Measurements from ENCODE around the gene RTN4RL1. TPM values are rescaled to one million over a fixed set of nuclear protein-coding genes. Genes with fewer than 3 reads are reported as not detected.

Gene RTN4RL1
- total RNA-seq, 2 experiments from 2014 or later, result 0.14 to 0.30 TPM

DNA sequence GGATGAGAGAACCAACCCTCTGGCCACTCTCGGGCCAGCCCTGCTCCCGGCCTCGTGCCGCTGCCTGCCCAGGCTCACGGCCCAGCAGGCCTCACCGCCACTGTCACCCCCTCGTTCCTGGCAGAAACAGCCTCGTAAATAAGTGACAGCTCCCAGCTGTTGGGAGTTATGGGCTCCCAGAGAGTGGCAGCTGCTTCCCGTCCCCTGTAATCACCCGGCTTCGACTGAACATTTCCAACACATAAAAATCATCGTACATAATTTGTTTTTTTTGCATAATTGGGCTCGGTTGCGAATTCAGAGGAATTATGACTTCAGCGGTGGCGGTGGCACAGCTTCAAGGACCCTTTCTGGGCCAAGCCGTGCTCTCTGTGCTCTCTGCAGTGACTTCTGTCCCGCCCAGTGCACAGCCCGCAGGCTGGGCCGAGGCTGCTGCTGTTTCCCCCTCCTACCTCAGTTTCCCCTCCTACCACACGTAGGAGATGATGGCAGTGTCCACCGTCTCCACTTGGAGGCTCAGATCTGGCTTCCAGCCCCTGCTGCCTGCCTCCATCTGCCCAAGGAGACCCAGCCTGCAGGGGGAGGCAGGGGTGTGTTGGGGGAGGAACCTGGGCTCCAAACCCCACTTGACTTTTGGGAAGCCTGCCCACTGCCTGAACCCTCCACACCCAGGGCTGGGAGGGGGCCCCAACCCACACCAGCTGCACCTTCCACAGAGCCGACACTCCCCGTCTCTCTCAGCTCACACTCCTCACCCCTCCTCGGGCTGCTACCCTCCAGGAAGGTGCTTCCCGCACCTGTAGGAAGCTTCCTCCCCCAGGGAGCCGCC, 84.9 kb downstream of the RTN4RL1 start:
- intact Hi-C loops (cut with micrococcal nuclease), result no loop called here
- Mint-ChIP-seq H3K36me3 (ENCODE audit: low read depth) (no peaks in the 10 kb centered on the region), H3K27me3 (ENCODE audit: low read depth) (no peaks in the 10 kb centered on the region), H3K4me3 (no peak overlapping the region), H3K27ac (no peak overlapping the region), H3K4me1 (ENCODE audit: low read depth) (no peaks in the 10 kb centered on the region), H3K9me3 (no peaks in the 10 kb centered on the region)
- CTCF ChIA-PET, result no interaction called here
- DNase-seq, result no peak

DNA sequence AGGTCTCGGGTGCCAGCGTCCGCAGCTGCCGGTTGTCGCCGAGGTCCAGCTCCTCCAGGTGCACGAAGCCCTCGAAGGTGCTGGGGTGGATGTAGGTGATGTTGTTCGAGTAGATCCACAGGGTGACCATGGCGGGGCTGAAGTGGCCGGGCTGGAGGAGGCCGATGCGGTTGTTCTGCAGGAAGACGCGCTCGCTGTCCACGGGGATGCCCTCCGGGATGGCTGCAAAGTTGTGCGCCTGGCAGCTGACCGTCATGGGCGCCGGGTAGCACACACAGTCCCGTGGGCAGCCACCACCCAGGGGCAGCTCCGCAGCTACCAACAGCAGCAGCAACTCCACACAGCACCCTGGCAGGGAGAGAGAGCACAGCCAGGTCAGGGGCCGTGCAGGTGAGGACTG, 87.7 kb downstream of the RTN4RL1 start:
- no peaks in the 10 kb centered on the region for H3K36me3 Mint-ChIP-seq (ENCODE audit: low read depth)
- no peaks in the 10 kb centered on the region for H3K4me1 Mint-ChIP-seq (ENCODE audit: low read depth)
- intact Hi-C loops (cut with micrococcal nuclease), result no loop called here
- H3K9me3 Mint-ChIP-seq, result no peaks in the 10 kb centered on the region
- H3K4me3 Mint-ChIP-seq, result no peak overlapping the region
- H3K27ac Mint-ChIP-seq, result no peak overlapping the region
- DNase-seq, result no peak
- H3K27me3 Mint-ChIP-seq (ENCODE audit: low read depth), result no peaks in the 10 kb centered on the region
- CTCF ChIA-PET, result interaction anchor here (0.7 kb wide), 1 partner anchor 13 kb away, joined by 5 read pairs; no protein-coding TSS in a partner anchor

DNA sequence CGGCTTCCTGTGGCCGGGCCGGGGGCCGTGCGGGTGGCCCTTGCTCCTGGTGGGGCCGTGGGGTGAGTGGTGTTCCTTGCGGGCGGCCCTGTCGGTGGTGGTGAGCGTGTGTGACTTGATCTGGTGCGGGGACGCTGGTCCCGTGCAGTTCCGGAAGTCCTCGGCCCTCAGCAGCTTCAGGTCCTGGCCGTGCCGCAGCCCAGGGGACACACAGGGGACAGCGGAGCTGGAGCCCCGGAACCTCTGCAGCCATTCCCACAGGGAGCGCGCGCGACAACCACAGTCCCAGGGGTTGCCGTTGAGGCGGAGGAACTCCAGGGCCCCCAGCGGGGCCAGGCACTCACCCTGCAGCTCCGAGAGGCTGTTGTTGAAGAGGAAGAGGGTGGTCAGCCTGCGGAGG, 88.4 kb downstream of the RTN4RL1 start:
- no peaks in the 10 kb centered on the region for H3K27me3 Mint-ChIP-seq (ENCODE audit: low read depth)
- no peaks in the 10 kb centered on the region for H3K36me3 Mint-ChIP-seq (ENCODE audit: low read depth)
- no peaks in the 10 kb centered on the region for H3K4me1 Mint-ChIP-seq (ENCODE audit: low read depth)
- CTCF ChIA-PET, result interaction anchor here (0.7 kb wide), 1 partner anchor 13 kb away, joined by 5 read pairs; no protein-coding TSS in a partner anchor
- no peak overlapping the region for H3K4me3 Mint-ChIP-seq
- DNase-seq, result no peak
- no peak overlapping the region for H3K27ac Mint-ChIP-seq
- intact Hi-C loops (cut with micrococcal nuclease), result no loop called here
- H3K9me3 Mint-ChIP-seq, result no peaks in the 10 kb centered on the region

DNA sequence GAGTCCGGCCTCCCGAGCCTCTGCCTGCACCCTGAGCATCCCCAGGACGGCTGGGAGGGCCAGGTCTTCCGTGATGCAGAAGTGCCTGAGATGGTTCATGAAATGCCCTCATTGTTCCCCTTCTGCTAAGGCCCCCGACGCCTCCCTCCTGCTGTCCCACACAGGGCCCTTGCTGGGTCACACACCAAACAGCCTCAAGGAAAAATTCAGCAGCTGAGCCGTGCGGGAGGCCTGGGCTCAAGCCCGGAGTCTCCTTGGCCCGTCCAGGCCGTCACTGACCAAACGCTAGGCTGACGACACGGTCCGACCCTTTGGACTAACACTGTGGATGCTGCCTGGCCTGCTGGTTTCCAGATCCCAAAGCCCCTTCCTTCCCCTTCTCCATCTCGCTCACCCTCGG, 90.2 kb downstream of the RTN4RL1 start:
- H3K36me3 Mint-ChIP-seq (ENCODE audit: low read depth), result no peaks in the 10 kb centered on the region
- H3K27ac Mint-ChIP-seq, result no peak overlapping the region
- H3K4me3 Mint-ChIP-seq, result no peak overlapping the region
- no peak for DNase-seq
- H3K9me3 Mint-ChIP-seq, result no peaks in the 10 kb centered on the region
- no peaks in the 10 kb centered on the region for H3K4me1 Mint-ChIP-seq (ENCODE audit: low read depth)
- intact Hi-C loops (cut with micrococcal nuclease), result no loop called here
- no peaks in the 10 kb centered on the region for H3K27me3 Mint-ChIP-seq (ENCODE audit: low read depth)
- CTCF ChIA-PET, result interaction anchor here (0.6 kb wide), 1 partner anchor 214 kb away, joined by 3 read pairs; no protein-coding TSS in a partner anchor

DNA sequence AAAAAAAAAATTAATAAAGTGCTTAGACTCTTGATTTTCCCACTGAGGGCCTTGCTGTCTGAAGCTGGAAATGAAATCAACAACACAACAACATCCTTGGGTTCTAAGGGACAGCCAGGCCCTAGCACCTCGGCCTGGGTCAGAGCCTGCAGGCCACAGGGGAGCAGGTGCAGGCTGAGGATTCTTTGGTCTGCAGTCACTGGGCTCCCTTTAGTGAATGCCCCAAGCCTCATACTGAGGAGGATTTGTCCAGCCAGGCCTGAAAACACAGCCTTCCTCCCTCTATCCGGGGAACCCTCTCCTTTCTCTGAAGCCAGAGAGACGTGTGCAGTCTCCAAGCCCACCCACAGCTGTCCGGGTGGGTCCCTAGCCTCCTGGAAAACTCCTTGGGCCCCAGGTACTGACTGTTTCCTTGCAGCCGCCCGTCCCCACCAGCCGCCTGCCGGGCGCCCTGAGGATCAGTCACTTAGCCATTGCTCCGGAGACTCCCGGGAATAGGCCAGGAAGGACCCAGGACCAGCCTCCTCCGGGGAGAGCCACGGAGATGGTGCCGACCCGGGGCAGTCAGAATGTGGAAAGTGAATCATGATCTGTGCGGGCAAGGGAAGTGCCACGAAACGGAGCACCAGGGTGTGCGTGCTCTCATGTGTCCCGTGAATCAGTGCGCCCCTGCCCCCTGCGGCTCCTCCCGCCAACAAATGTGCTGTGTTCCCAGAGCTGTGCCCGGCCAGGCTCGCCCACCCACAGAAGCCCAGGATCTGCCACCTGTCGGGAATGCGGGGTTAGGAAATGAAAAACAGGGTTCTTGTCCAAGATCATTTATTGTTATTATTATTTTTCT, 91.0 kb downstream of the RTN4RL1 start:
- CTCF ChIA-PET, result no interaction called here
- Mint-ChIP-seq H3K27ac (no peak overlapping the region), H3K9me3 (no peaks in the 10 kb centered on the region), H3K4me1 (ENCODE audit: low read depth) (no peaks in the 10 kb centered on the region), H3K4me3 (no peak overlapping the region), H3K36me3 (ENCODE audit: low read depth) (no peaks in the 10 kb centered on the region), H3K27me3 (ENCODE audit: low read depth) (no peaks in the 10 kb centered on the region)
- no peak for DNase-seq
- intact Hi-C loops (cut with micrococcal nuclease), result no loop called here

DNA sequence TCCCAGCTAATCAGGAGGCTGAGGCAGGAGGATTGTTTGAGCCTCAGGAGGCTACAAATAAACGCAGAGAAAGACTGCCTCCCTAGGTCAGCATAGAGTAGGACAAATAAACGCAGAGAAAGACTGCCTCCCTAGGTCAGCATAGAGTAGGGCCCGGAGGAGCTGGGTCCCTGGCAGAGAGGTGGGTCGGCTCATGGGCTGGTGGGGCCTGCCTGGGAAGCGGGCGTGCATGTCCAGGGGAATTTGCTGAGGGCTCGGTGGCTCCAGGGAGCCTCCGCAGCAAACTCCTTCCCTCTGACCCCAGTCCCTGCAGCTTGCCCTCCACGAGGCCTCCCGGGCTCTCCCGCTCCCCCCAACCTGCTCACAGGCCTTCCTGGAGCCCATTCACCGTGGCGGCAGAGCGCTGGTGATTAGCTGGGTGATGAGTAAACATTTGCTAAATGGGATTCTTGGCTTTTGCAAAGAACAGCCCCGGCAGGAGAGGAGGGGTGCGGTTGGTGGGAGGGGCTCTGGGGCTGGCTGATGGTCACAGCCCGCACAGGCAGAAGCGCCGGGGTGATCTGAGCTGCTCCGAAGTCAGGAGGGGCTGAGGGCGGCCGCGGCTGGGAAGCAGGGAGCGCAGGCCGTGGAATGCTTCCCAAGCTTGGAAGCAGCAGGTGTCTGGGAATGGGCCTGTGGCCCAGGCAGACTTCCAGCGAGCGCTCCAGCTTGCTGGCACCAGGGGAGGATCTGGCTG, 93.1 kb downstream of the RTN4RL1 start:
- Mint-ChIP-seq H3K9me3 (no peaks in the 10 kb centered on the region), H3K36me3 (ENCODE audit: low read depth) (no peaks in the 10 kb centered on the region), H3K27ac (no peak overlapping the region), H3K4me1 (ENCODE audit: low read depth) (no peaks in the 10 kb centered on the region), H3K27me3 (ENCODE audit: low read depth) (no peaks in the 10 kb centered on the region), H3K4me3 (no peak overlapping the region)
- CTCF ChIA-PET, result no interaction called here
- intact Hi-C loops (cut with micrococcal nuclease), result no loop called here
- DNase-seq, result no peak

DNA sequence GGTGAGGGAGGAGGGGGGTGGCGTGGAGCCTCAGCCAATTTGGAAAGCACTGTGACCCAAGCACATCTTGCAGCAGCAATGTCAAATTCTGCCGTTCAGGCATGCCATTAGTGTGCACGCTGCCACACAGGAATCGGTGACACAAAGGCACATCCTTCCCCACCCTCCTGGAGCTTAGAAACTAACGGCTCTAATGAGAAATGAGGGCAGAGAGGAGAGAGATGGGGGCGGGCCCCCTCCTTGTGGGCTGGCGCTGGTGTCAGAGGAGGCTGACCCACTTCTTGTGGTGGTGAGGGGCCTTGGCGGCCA, 94.8 kb downstream of the RTN4RL1 start:
- CTCF ChIA-PET, result no interaction called here
- intact Hi-C loops (cut with micrococcal nuclease), result no loop called here
- Mint-ChIP-seq H3K27me3 (ENCODE audit: low read depth) (no peaks in the 10 kb centered on the region), H3K36me3 (ENCODE audit: low read depth) (no peaks in the 10 kb centered on the region), H3K4me1 (ENCODE audit: low read depth) (no peaks in the 10 kb centered on the region), H3K9me3 (no peaks in the 10 kb centered on the region), H3K4me3 (no peak overlapping the region), H3K27ac (no peak overlapping the region)
- DNase-seq, result no peak

DNA sequence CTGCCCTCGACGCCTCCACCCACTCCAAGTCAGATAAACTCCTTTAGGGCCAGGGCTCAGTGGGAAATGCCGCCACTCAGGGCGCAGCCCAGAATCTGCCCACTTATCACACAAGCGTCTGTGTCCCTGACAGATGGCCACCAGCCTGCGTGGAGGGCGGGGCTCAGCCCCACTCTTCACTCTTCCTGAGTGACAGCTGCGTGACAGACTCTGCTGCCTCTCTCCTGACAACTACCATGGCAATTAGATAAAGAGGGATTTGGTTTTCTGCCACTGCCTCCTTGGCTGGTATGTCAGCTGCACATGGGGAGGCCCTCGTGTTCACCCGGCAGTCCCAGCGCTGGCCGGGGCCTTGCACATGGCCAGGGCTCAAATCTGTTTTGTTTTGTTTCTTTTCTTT, 96.2 kb downstream of the RTN4RL1 start:
- intact Hi-C loops (cut with micrococcal nuclease), result no loop called here
- Mint-ChIP-seq H3K4me3 (no peak overlapping the region), H3K9me3 (no peaks in the 10 kb centered on the region), H3K27me3 (ENCODE audit: low read depth) (no peaks in the 10 kb centered on the region), H3K36me3 (ENCODE audit: low read depth) (no peaks in the 10 kb centered on the region), H3K4me1 (ENCODE audit: low read depth) (no peaks in the 10 kb centered on the region), H3K27ac (no peak overlapping the region)
- no peak for DNase-seq
- CTCF ChIA-PET, result interaction anchor here (0.6 kb wide), 1 partner anchor 699 kb away, joined by 4 read pairs; no protein-coding TSS in a partner anchor

DNA sequence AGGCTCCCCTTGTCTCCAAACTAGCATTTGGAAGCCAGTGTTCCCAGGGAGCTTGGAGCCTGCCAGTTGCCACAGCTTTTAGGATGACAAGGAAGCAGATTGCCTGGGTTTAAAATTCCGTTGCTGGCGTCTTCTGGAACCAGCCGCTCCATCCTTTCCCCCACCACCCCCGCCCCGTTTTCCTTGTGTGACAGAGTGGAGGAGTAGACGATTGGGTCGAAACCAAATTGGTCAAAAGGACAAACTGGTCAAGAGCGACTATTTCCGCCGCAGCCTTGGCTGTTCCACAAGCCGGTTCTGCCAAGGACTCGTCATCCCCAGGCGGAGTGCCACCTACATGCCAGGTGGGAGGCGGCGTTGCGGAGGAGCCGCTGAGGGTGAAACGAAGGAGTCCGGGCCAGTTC, 104.2 kb downstream of the RTN4RL1 start:
- Mint-ChIP-seq H3K4me3 (no peak overlapping the region), H3K9me3 (no peaks in the 10 kb centered on the region), H3K27me3 (ENCODE audit: low read depth) (no peaks in the 10 kb centered on the region), H3K4me1 (ENCODE audit: low read depth) (no peaks in the 10 kb centered on the region), H3K27ac (no peak overlapping the region), H3K36me3 (ENCODE audit: low read depth) (no peaks in the 10 kb centered on the region)
- DNase-seq, result no peak
- intact Hi-C loops (cut with micrococcal nuclease), result no loop called here
- CTCF ChIA-PET, result no interaction called here

DNA sequence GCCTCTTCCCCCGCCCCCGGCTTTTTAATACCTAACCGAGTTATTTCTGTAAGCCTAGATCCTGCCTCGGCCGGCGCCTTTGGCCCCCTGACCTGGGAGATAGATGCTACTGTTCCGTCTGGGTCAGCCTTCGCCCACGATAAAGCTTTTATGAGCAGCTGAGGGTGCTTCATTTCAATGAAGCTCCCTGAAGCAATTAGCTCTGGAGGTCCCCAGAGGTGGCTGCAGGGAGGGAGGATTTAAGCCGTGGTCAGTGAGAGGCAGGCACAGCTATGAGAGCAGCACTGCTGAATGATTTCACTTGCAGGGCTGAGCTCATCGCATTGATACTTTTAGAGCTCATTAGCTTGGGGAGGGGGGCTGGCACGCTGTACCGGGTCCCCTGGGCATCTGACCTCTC, 105.9 kb downstream of the RTN4RL1 start:
- no peaks in the 10 kb centered on the region for H3K9me3 Mint-ChIP-seq

DNA sequence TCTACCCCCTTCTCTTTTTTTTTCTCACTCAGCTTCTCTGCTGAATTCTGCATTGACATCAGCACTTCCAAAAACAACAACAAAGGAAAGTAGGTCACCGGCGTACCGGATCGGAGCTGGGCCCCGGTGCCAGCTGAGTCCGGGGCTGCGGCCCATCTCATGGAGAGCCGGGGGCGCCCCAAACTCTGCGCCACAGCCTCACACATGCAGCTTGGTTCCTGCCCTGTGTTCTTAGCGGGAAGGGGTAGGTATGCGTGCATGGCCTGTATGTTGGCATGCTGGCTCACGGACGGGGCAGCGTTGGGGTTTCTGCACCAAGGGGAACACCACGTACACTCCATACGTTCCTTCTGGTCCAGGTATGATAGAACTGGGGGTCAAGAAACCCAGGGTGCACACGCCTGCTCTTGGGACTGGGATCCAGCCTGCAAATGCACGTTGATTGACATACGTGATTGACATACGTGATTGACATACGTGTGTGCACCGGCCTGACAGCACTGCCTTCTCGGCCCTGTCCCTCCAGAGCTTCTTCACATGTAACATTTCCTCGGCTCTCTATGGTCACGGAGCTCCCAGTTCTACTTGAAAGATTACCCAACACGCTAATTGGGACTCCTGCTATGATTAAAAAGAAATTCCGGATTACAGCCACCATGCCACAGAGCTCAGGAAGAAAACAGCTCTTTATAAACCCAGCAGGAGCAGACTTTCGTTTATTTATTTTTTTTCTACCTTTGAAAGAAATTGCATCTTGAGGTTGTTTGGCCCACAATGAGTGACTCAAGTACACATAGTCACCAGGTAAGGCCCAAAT, 106.6 kb downstream of the RTN4RL1 start:
- H3K27me3 Mint-ChIP-seq (ENCODE audit: low read depth), result peaks cover 2% of the 10 kb centered on the region
- intact Hi-C loops (cut with micrococcal nuclease), result no loop called here

More for the DNA sequence above, 105.9 kb downstream of the RTN4RL1 start:
- CTCF ChIA-PET, result interaction anchor here (0.8 to 1.0 kb wide), 2 partner anchors 269 to 354 kb away, joined by 3 read pairs; partner anchors contain the start of gene RILP
- Mint-ChIP-seq H3K4me1 (ENCODE audit: low read depth) (no peaks in the 10 kb centered on the region), H3K4me3 (no peak overlapping the region), H3K27me3 (ENCODE audit: low read depth) (peaks cover 2% of the 10 kb centered on the region), H3K27ac (no peak overlapping the region), H3K36me3 (ENCODE audit: low read depth) (no peaks in the 10 kb centered on the region)
- DNase-seq, result no peak
- intact Hi-C loops (cut with micrococcal nuclease), result no loop called here

More for the DNA sequence above, 106.6 kb downstream of the RTN4RL1 start:
- Mint-ChIP-seq H3K36me3 (ENCODE audit: low read depth) (no peaks in the 10 kb centered on the region), H3K4me1 (ENCODE audit: low read depth) (no peaks in the 10 kb centered on the region), H3K4me3 (no peak overlapping the region), H3K9me3 (no peaks in the 10 kb centered on the region), H3K27ac (no peak overlapping the region)
- CTCF ChIA-PET, result interaction anchor here (0.8 to 1.0 kb wide), 2 partner anchors 269 to 355 kb away, joined by 3 read pairs; partner anchors contain the start of gene RILP
- DNase-seq, result no peak
